ENCODE results near the gene MYPN. TPM values are rescaled to one million over a fixed set of nuclear protein-coding genes. Genes with fewer than 3 reads are reported as not detected.

MYPN gene
- total and polyA plus RNA-seq, 4 donors, result 0.01 to 0.08 (median 0.03) TPM; not detected in 1

DNA sequence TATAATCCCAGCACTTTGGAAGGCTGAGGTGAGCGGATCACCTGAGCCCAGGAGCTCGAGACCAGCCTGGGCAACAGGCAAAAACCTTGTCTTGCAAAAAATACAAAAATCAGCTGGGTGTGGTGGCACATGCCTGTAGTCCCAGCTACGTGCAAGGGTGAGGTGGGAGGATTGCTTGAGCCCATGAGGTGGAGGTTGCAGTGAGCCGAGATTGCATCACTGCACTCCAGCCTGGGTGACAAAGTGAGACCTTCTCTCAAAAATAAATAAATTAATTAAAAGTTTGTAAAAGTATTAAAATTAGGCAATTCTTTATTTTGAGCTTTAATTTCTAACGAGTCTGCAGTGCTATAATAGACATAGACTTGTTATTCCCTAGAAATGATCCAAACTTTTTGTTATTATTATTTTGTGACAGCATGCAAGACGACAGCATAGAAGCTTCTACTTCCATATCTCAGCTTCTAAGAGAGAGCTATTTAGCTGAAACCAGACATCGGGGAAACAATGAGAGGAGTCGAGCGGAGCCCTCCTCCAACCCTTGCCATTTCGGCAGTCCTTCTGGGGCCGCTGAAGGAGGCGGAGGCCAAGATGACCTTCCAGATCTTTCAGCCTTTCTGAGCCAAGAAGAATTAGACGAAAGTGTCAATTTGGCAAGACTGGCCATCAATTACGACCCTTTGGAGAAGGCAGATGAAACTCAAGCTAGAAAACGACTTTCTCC lies 11.9 kb downstream of the MYPN start:
- no peak for DNase-seq (ENCODE audit: low spot score)
- Histone ChIP-seq H3K9me3 (ENCODE audit: control insufficient read depth in 4 of 4, low read length in 3 of 4) (no peaks in the 10 kb centered on the region), H3K27ac (ENCODE audit: low read depth in 1 of 2, low read length in 2 of 2) (no peak overlapping the region), H3K27me3 (ENCODE audit: control insufficient read depth in 4 of 4, insufficient read depth in 4 of 4, low read length in 3 of 4) (no peaks in the 10 kb centered on the region), H3K4me1 (ENCODE audit: control insufficient read depth in 4 of 4, insufficient read depth in 4 of 4, low read length in 3 of 4) (peaks cover 0 to 3% (median 0%) of the 10 kb centered on the region in 4 donors), H3K36me3 (ENCODE audit: control insufficient read depth in 4 of 4, insufficient read depth in 3 of 4, low read depth in 1 of 4, low read length in 3 of 4) (no peaks in the 10 kb centered on the region), H3K9ac (ENCODE audit: low read depth in 1 of 2, low read length in 2 of 2) (no peak overlapping the region), H3K4me3 (ENCODE audit: low read depth in 1 of 3, low read length in 3 of 3) (no peak overlapping the region)
- 90% methylated on average over 15 of the region's 15 CpGs for WGBS
- TF ChIP-seq GABPA (IDR thresholded peaks at IDR 0.05 in 1 of 2, conservative IDR thresholded peaks at IDR 0.05 in 1 of 2) (no peak), JUND (IDR thresholded peaks at IDR 0.05) (no peak)
- TF ChIP-seq, protein P1, sequence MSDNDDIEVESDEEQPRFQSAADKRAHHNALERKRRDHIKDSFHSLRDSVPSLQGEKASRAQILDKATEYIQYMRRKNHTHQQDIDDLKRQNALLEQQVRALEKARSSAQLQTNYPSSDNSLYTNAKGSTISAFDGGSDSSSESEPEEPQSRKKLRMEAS (IDR thresholded peaks at IDR 0.05), result no peak
- TF ChIP-seq, protein P2, sequence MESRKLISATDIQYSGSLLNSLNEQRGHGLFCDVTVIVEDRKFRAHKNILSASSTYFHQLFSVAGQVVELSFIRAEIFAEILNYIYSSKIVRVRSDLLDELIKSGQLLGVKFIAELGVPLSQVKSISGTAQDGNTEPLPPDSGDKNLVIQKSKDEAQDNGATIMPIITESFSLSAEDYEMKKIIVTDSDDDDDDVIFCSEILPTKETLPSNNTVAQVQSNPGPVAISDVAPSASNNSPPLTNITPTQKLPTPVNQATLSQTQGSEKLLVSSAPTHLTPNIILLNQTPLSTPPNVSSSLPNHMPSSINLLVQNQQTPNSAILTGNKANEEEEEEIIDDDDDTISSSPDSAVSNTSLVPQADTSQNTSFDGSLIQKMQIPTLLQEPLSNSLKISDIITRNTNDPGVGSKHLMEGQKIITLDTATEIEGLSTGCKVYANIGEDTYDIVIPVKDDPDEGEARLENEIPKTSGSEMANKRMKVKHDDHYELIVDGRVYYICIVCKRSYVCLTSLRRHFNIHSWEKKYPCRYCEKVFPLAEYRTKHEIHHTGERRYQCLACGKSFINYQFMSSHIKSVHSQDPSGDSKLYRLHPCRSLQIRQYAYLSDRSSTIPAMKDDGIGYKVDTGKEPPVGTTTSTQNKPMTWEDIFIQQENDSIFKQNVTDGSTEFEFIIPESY (IDR thresholded peaks at IDR 0.05), result no peak

DNA sequence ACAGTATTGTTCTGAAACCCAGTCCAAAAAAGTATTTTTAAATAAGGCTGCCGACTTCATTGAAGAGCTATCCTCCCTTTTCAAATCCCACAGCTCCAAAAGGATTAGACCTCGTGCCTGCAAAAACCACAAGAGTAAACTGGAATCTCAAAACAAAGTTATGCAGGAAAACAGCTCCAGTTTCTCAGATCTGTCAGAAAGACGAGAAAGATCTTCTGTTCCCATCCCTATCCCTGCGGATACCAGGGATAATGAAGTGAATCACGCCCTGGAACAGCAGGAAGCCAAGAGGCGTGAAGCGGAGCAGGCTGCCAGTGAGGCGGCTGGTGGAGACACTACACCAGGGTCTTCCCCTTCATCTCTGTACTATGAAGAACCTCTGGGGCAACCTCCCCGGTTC lies 12.6 kb downstream of the MYPN start:
- Histone ChIP-seq H3K9ac (ENCODE audit: low read depth in 1 of 2, low read length in 2 of 2) (no peak overlapping the region), H3K4me1 (ENCODE audit: control insufficient read depth in 4 of 4, insufficient read depth in 4 of 4, low read length in 3 of 4) (peaks cover 0 to 3% (median 0%) of the 10 kb centered on the region in 4 donors), H3K27me3 (ENCODE audit: control insufficient read depth in 4 of 4, insufficient read depth in 4 of 4, low read length in 3 of 4) (no peaks in the 10 kb centered on the region), H3K4me3 (ENCODE audit: low read depth in 1 of 3, low read length in 3 of 3) (no peak overlapping the region), H3K27ac (ENCODE audit: low read depth in 1 of 2, low read length in 2 of 2) (no peak overlapping the region), H3K9me3 (ENCODE audit: control insufficient read depth in 4 of 4, low read length in 3 of 4) (no peaks in the 10 kb centered on the region), H3K36me3 (ENCODE audit: control insufficient read depth in 4 of 4, insufficient read depth in 3 of 4, low read depth in 1 of 4, low read length in 3 of 4) (no peaks in the 10 kb centered on the region)
- DNase-seq (ENCODE audit: low spot score), result no peak
- TF ChIP-seq, protein P2 (IDR thresholded peaks at IDR 0.05), result no peak
- TF ChIP-seq, protein P3, sequence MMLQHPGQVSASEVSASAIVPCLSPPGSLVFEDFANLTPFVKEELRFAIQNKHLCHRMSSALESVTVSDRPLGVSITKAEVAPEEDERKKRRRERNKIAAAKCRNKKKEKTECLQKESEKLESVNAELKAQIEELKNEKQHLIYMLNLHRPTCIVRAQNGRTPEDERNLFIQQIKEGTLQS (IDR thresholded peaks at IDR 0.05), result no peak
- TF ChIP-seq, protein P4, sequence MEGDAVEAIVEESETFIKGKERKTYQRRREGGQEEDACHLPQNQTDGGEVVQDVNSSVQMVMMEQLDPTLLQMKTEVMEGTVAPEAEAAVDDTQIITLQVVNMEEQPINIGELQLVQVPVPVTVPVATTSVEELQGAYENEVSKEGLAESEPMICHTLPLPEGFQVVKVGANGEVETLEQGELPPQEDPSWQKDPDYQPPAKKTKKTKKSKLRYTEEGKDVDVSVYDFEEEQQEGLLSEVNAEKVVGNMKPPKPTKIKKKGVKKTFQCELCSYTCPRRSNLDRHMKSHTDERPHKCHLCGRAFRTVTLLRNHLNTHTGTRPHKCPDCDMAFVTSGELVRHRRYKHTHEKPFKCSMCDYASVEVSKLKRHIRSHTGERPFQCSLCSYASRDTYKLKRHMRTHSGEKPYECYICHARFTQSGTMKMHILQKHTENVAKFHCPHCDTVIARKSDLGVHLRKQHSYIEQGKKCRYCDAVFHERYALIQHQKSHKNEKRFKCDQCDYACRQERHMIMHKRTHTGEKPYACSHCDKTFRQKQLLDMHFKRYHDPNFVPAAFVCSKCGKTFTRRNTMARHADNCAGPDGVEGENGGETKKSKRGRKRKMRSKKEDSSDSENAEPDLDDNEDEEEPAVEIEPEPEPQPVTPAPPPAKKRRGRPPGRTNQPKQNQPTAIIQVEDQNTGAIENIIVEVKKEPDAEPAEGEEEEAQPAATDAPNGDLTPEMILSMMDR (IDR thresholded peaks at IDR 0.05; ENCODE audit: low read depth, low read length, missing input control), result no peak
- TF ChIP-seq HNF4A (conservative IDR thresholded peaks at IDR 0.05) (no peak), GABPA (IDR thresholded peaks at IDR 0.05 in 1 of 2, conservative IDR thresholded peaks at IDR 0.05 in 1 of 2) (no peak), NR2F2 (IDR thresholded peaks at IDR 0.05) (no peak), YY1 (IDR thresholded peaks at IDR 0.05) (no peak), SP1 (IDR thresholded peaks at IDR 0.05) (no peak), TAF1 (conservative IDR thresholded peaks at IDR 0.05) (no peak), JUND (IDR thresholded peaks at IDR 0.05) (no peak)
- 91% methylated on average over 9 of the region's 9 CpGs for WGBS
